Smooth muscle cell of the coronary artery (primary cell): ENCODE data around the gene SLC35G6. TPM values are rescaled to one million over a fixed set of nuclear protein-coding genes. Genes with fewer than 3 reads are reported as not detected.

Source experiments
- total RNA-seq: library from RNA; depleted of rRNA; stranded (reverse); fragments of >200 nt; gene quantifications from 2 replicates; pipeline ENCODE4 v1.2.3, GENCODE V29; 2014; ENCODE audit warnings: low replicate concordance

The SLC35G6 gene
- not detected in 2 replicates for total RNA-seq

DNA sequence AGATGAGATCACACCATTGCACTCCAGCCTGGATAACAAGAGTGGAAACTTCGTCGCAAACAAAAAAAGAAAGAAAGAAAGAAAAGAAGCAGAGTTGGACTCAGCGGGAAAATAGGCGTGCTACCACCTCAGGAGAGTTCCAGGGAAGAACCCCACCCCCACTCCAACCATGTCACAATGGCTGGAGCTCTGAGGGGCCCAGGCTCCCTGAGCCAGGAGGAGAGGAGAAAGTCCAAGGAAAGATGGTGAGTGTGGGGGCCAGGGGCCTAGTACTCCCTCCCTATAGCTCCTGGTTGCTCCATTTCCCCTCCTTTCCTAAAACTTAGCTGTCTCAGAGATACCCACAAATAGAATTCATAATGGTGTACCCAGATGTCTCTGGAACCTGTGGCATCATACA, at the start of gene SLC35G6:
Gene SLC35G6, plus strand, starts transcription at position 172 of the 400 bp plus-strand sequence. Its CDS starts 71 bp downstream, at position 243.

DNA sequence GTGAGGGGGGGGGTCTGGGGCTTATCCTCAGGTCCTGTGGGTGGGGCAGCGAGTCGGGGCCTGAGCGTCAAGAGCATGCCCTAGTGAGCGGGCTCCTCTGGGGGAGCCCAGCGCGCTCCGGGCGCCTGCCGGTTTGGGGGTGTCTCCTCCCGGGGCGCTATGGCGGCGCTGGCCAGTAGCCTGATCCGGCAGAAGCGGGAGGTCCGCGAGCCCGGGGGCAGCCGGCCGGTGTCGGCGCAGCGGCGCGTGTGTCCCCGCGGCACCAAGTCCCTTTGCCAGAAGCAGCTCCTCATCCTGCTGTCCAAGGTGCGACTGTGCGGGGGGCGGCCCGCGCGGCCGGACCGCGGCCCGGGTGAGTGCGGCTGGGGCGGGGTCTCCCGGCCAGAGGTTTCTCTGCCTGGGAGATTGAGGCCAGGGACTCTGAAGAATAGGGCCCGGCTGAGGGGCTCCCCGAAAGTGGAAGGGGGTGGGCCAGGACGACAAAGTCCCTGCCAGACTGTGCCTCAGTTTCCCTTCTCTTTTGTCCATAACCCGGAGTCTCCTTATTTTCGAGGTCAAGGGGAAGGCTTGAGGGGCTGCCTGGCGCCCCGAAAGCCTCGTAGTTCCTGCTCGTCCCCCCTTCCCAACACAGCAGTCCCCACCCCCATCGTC, 41.7 kb upstream of the SLC35G6 start, which contains the start of gene FGF11:
Gene FGF11, plus strand, starts transcription at position 51 of the 651 bp plus-strand sequence. Its CDS starts 109 bp downstream, at position 160.

DNA sequence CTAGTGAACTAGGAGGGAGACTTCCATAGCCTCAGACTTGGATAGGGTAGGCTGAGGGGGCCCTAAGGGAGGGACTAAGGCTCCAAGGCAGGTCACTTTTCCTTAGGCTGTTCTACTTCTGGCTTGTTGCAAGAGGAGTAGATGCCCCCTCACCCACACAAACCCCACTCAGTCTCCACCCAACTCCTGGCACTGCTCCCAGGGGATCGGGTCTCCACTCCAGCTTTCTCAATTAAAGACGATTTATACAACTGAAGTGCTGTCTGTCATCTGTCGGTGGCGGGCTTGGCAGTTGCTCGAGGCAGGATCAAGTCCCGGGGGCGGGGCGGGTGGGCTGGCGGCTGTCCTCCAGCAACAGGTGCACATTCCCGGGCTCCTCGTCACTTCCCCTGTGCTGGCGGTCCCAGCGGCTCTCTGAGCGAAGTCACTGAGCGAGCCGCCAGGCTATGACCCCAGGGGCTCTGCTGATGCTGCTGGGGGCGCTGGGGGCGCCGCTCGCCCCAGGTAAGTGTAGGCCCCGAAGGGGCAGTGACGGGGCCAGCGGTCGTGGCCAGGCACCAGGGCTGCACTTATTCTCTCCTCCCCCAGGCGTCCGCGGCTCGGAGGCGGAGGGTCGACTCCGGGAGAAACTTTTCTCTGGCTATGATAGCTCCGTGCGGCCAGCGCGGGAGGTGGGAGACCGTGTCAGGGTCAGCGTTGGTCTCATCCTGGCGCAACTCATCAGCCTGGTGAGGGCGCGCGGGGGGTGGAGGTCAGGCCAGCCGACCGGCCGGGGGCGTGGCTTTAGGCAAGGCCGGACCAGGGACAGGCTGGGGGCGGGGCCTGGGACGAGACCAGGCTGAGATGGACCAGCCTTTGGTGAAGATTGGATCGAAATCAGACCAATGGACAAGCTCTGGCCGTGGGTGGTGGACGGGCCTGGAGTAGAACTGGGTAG, 36.3 kb upstream of the SLC35G6 start, which contains the start of gene CHRNB1:
Gene CHRNB1, plus strand, starts transcription at position 380 of the 937 bp plus-strand sequence. Its CDS starts 67 bp downstream, at position 447.

DNA sequence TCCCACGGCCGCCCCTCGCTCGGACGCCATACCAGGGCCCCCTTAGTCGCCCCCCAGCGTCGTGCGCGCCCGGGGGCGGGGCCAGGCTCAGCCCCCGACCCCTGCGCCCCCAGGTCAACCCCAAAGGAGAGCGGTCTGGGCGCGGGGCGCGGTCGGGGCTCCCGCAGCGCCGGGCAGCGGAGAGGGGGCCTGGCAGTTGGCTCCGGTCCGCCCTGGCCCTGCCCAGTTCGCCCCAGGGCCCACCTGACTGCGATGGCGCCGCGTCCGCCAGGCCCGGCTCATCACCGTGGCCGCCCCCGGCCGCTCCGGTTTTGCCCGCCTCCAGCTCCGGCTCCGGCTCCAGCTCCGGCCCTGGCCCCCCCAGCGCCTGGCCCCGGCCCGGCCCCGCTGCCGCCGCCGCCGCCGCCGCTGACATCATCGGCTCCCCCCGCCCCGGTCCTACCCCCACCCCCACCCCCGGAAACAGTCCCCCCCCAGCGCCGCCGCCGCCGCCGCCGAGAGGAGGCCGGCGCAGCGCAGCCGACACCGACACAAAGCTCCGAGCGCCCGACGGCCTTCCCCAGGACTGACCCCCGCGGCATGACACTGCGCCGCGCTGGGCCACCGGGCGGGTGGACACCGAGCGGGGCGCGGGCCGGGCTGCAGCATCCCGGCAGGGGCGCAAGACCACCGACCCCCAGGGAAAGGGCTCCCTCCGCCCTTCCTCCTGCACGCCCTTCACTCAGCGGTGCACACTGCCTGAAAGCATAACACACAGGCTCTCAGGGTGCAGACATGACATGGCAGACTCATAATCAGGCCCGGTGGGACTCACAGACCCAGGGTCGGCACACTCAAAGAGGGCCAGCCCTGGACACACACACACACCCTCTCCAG, 1.8 kb upstream of the SLC35G6 start, which contains the start of gene ZBTB4:
Gene ZBTB4, minus strand, starts transcription at position 419 of the 876 bp plus-strand sequence. CDS start 12,830 bp downstream, outside the sequence.

DNA sequence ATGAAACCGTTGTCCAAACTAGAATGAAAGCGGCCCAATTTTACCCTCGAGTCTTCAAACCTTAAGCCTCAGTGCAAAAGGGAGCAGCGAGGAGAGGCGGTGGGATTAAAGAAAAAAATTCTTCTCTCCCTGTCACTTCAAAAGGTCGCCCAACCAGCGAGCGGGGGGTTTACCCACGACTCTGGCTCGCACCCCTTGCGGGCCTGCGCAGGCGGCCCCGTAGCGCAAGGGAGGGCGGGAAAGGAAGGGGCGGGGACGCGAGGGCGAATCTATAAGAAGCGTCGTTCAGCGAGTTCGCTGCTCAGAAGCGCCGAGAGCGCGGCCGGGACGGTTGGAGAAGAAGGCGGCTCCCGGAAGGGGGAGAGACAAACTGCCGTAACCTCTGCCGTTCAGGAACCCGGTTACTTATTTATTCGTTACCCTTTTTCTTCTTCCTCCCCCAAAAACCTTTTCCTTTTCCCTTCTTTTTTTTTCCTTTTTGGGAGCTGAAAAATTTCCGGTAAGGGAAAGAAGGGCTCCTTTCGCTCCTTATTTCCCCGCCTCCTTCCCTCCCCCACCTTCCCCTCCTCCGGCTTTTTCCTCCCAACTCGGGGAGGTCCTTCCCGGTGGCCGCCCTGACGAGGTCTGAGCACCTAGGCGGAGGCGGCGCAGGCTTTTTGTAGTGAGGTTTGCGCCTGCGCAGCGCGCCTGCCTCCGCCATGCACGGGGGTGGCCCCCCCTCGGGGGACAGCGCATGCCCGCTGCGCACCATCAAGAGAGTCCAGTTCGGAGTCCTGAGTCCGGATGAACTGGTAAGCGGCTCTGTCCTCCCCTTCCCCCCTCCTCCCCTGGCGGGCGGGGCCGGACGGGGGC, 3.0 kb downstream of the SLC35G6 start, which contains the start of gene POLR2A:
Gene POLR2A, plus strand, starts transcription at position 300 of the 852 bp plus-strand sequence.

Other genes starting within 250 kb of the SLC35G6 start
- 56.3 and 89.0 TPM in 2 replicates for gene DVL2, start 246.9 kb upstream of the SLC35G6 start, total RNA-seq
- 38.3 and 41.2 TPM in 2 replicates for gene PHF23, start 242.0 kb upstream of the SLC35G6 start, total RNA-seq
- gene GABARAP, start 239.0 kb upstream of the SLC35G6 start, total RNA-seq: 180 and 222 TPM in 2 replicates
- 16.7 and 21.2 TPM in 2 replicates for gene CTDNEP1, start 229.7 kb upstream of the SLC35G6 start, total RNA-seq
- 20.6 and 25.9 TPM in 2 replicates for gene ELP5, start 229.2 kb upstream of the SLC35G6 start, total RNA-seq
- 0.70 and 1.6 TPM in 2 replicates for gene CLDN7, start 219.0 kb upstream of the SLC35G6 start, total RNA-seq
- gene SLC2A4, start 199.7 kb upstream of the SLC35G6 start, total RNA-seq: 0.08 and 0.12 TPM in 2 replicates
- not detected in 2 replicates for gene YBX2, start 186.8 kb upstream of the SLC35G6 start, total RNA-seq
- gene EIF5A, start 173.8 kb upstream of the SLC35G6 start, total RNA-seq: 688 and 774 TPM in 2 replicates
- gene GPS2, start 166.1 kb upstream of the SLC35G6 start, total RNA-seq: 21.7 and 32.9 TPM in 2 replicates
- 16.8 and 28.4 TPM in 2 replicates for gene NEURL4, start 152.1 kb upstream of the SLC35G6 start, total RNA-seq
- 1.3 and 4.3 TPM in 2 replicates for gene ACAP1, start 144.9 kb upstream of the SLC35G6 start, total RNA-seq
- 4.9 and 10.4 TPM in 2 replicates for gene KCTD11, start 129.3 kb upstream of the SLC35G6 start, total RNA-seq
- not detected in 2 replicates for gene TMEM95, start 126.3 kb upstream of the SLC35G6 start, total RNA-seq
- gene TNK1, start 100.4 kb upstream of the SLC35G6 start, total RNA-seq: 0.08 and 0.35 TPM in 2 replicates
- 8.5 and 23.2 TPM in 2 replicates for gene PLSCR3, start 86.9 kb upstream of the SLC35G6 start, total RNA-seq
- 42.7 and 135 TPM in 2 replicates for gene TMEM256, start 77.3 kb upstream of the SLC35G6 start, total RNA-seq
- 3.7 and 5.0 TPM in 2 replicates for gene NLGN2, start 73.6 kb upstream of the SLC35G6 start, total RNA-seq
- not detected in 2 replicates for gene SPEM1, start 61.1 kb upstream of the SLC35G6 start, total RNA-seq
- not detected in 2 replicates for gene SPEM2, start 55.8 kb upstream of the SLC35G6 start, total RNA-seq
- gene SPEM3, start 52.6 kb upstream of the SLC35G6 start, total RNA-seq: not detected in 2 replicates
- 0.94 and 4.4 TPM in 2 replicates for gene TMEM102, start 46.0 kb upstream of the SLC35G6 start, total RNA-seq
- gene FGF11, start 41.9 kb upstream of the SLC35G6 start, total RNA-seq: 2.6 and 5.4 TPM in 2 replicates
- gene CHRNB1, start 36.4 kb upstream of the SLC35G6 start, total RNA-seq: 7.1 and 9.6 TPM in 2 replicates
- 9.2 and 9.8 TPM in 2 replicates for gene ZBTB4, start 1.8 kb upstream of the SLC35G6 start, total RNA-seq
- 62.8 and 87.6 TPM in 2 replicates for gene POLR2A, start 2.9 kb downstream of the SLC35G6 start, total RNA-seq
- gene TNFSF12, start 67.6 kb downstream of the SLC35G6 start, total RNA-seq: 3.9 TPM in 2 replicates
- 0.59 and 1.1 TPM in 2 replicates for gene TNFSF13, start 77.3 kb downstream of the SLC35G6 start, total RNA-seq
- gene SENP3, start 80.5 kb downstream of the SLC35G6 start, total RNA-seq: 45.4 and 76.6 TPM in 2 replicates
- 4.7 and 22.3 TPM in 2 replicates for gene CD68, start 98.2 kb downstream of the SLC35G6 start, total RNA-seq
- 48.6 and 59.0 TPM in 2 replicates for gene MPDU1, start 102.4 kb downstream of the SLC35G6 start, total RNA-seq
- 0.23 TPM in 1 of 2 replicates, not detected in the other for gene SOX15, start 108.6 kb downstream of the SLC35G6 start, total RNA-seq
- 24.0 and 58.9 TPM in 2 replicates for gene FXR2, start 133.5 kb downstream of the SLC35G6 start, total RNA-seq
- 39.1 and 56.6 TPM in 2 replicates for gene SAT2, start 146.4 kb downstream of the SLC35G6 start, total RNA-seq
- gene SHBG, start 148.7 kb downstream of the SLC35G6 start, total RNA-seq: 0.23 and 1.2 TPM in 2 replicates
- gene ATP1B2, start 169.5 kb downstream of the SLC35G6 start, total RNA-seq: not detected in 2 replicates
- 14.3 and 23.0 TPM in 2 replicates for gene TP53, start 206.0 kb downstream of the SLC35G6 start, total RNA-seq
- 2.6 and 4.6 TPM in 2 replicates for gene WRAP53, start 207.0 kb downstream of the SLC35G6 start, total RNA-seq
- 0.47 and 1.4 TPM in 2 replicates for gene EFNB3, start 223.8 kb downstream of the SLC35G6 start, total RNA-seq
- 0.15 and 0.35 TPM in 2 replicates for gene DNAH2, start 236.3 kb downstream of the SLC35G6 start, total RNA-seq